Esophagus squamous epithelium (tissue), 5 donors: ENCODE results near the gene QDPR. TPM values are rescaled to one million over a fixed set of nuclear protein-coding genes. Genes with fewer than 3 reads are reported as not detected.

Experiments used
- DNase-seq: peaks from one replicate; lab custom pipeline; 2025; lab: John Stamatoyannopoulos, UW
- H3K27ac ChIP-seq, 4 donors: fragments of 200-600 bp; sonication (generic); one replicate each; pipeline ENCODE4 v1.5.1; 2016 to 2019; ENCODE audit warnings: mild to moderate bottlenecking in 1 of 4
- H3K27me3 ChIP-seq, 4 donors: fragments of 200-600 bp; sonication (generic); 1 replicate in 3 of 4; 2 replicates in 1 of 4; pipeline versions ENCODE4 v1.5.1 to v1.6.0; 2017 to 2021; ENCODE audit warnings: antibody characterized with exemption in 1 of 4
- H3K36me3 ChIP-seq, 3 donors: fragments of 200-600 bp; sonication (generic); one replicate each; pipeline ENCODE4 v1.5.1; 2016 to 2019
- H3K4me1 ChIP-seq, 3 donors: fragments of 200-600 bp; sonication (generic); one replicate each; pipeline ENCODE4 v1.5.1; 2017 to 2019
- H3K4me3 ChIP-seq, 4 donors: fragments of 200-600 bp; sonication (generic); 1 replicate in 3 of 4; 2 replicates in 1 of 4; pipeline ENCODE4 v1.5.1; 2016 to 2019; ENCODE audit warnings: mild to moderate bottlenecking in 2 of 4, moderate library complexity in 1 of 4
- H3K9me3 ChIP-seq, 3 donors: fragments of 200-600 bp; sonication (generic); one replicate each; pipeline ENCODE4 v1.5.1; 2016 to 2019
- POLR2A ChIP-seq, 4 donors: fragments of 450-650 bp; IDR thresholded peaks; one replicate each; pipeline ENCODE4 v1.6.1; 2017; ENCODE audit warnings: antibody characterized with exemption in 4 of 4, mild to moderate bottlenecking in 4 of 4, moderate library complexity in 3 of 4
- WGBS, 2 donors: methylation state at CpG; one replicate each; pipeline ENCODE4 v1.1.5; 2018; 5-methylcytosine and 5-hydroxymethylcytosine counted together
- intact Hi-C: fragments of 100-400 bp; cut with DNase I; formaldehyde crosslinking; loops from one replicate; pipeline ENCODE4 v1.15.0; 2022
- total RNA-seq, 4 donors: library from RNA; depleted of rRNA; stranded (reverse); fragments of >200 nt; gene quantifications; one replicate each; pipeline ENCODE4 v1.1.0, GENCODE V29; 2016
- TF ChIP-seq, protein P1 (sequence below), 6 experiments: fragments of 450-650 bp in 4 of 6; fragments of 200-600 bp in 2 of 6; sonication (generic) in 2 of 6; IDR thresholded peaks; one replicate each; pipeline ENCODE4 v1.5.1; 2016 to 2019; ENCODE audit warnings: antibody characterized with exemption in 6 of 6, mild to moderate bottlenecking in 4 of 6, moderate library complexity in 4 of 6
- donor health status: DM: yes; HTN: yes; CAD: no.

QDPR gene
- total RNA-seq, 4 donors from 2014 or later: 5.5 to 9.4 (median 8.5) TPM

DNA sequence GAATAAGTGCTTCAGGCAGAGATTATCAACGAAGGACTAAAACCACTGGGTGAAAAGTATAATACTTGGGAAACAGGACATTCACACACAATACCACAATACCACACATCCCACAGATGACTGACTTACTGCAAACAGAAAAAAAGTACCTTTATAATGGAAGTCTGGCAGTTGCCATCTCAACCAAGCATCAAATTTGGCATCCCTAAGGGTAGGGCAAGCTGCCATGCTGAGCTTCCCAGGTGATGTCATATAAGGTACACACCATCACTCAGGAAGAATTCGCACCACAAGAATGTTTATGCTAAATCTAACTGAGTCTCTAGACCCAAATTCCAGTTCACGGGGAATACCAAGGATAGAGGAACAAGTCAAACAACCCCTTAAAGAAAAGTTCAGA, 9.1 kb downstream of the QDPR start:
- Histone ChIP-seq H3K36me3 (peaks cover 0 to 92% (median 15%) of the 10 kb centered on the region in 3 donors), H3K27ac (no peak overlapping the region)

DNA sequence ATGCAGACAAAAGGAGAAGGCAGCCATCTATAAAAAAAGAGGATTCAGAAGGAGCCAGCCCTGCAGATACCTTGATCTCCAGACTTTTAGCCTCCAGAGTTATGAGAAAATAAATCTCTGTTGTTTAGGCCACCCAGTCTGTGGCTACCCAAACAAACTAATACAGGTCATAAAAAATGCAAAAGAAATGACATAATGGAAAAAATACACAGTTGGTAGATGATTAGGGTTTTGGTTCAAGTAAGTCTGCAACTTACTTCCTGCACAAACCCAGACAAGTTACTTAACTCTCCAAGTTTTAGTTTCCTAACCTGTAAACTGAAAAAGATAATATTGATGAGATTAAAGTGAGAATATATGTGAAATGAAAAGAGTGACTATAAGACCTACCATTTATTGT, 11.3 kb downstream of the QDPR start:
- no peak for DNase-seq
- Histone ChIP-seq H3K4me3 (no peak overlapping the region), H3K4me1 (no peaks in the 10 kb centered on the region), H3K27me3 (no peaks in the 10 kb centered on the region), H3K27ac (no peak overlapping the region), H3K36me3 (peaks cover 0 to 92% (median 10%) of the 10 kb centered on the region in 3 donors), H3K9me3 (no peaks in the 10 kb centered on the region)
- intact Hi-C loops: no loop called here
- TF ChIP-seq, protein P1, sequence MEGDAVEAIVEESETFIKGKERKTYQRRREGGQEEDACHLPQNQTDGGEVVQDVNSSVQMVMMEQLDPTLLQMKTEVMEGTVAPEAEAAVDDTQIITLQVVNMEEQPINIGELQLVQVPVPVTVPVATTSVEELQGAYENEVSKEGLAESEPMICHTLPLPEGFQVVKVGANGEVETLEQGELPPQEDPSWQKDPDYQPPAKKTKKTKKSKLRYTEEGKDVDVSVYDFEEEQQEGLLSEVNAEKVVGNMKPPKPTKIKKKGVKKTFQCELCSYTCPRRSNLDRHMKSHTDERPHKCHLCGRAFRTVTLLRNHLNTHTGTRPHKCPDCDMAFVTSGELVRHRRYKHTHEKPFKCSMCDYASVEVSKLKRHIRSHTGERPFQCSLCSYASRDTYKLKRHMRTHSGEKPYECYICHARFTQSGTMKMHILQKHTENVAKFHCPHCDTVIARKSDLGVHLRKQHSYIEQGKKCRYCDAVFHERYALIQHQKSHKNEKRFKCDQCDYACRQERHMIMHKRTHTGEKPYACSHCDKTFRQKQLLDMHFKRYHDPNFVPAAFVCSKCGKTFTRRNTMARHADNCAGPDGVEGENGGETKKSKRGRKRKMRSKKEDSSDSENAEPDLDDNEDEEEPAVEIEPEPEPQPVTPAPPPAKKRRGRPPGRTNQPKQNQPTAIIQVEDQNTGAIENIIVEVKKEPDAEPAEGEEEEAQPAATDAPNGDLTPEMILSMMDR (IDR thresholded peaks at IDR 0.05): no peak
- TF ChIP-seq POLR2A (IDR thresholded peaks at IDR 0.05): no peak

More for the DNA sequence above, 9.1 kb downstream of the QDPR start:
- Histone ChIP-seq H3K9me3 (no peaks in the 10 kb centered on the region), H3K27me3 (no peaks in the 10 kb centered on the region), H3K4me3 (no peak overlapping the region), H3K4me1 (no peaks in the 10 kb centered on the region)
- no peak for DNase-seq
- 42 to 52% methylated on average over 3 of the region's 3 CpGs for WGBS, 2 donors
- intact Hi-C loops: no loop called here
- TF ChIP-seq POLR2A (IDR thresholded peaks at IDR 0.05): no peak
- TF ChIP-seq, protein P1 (IDR thresholded peaks at IDR 0.05): no peak

DNA sequence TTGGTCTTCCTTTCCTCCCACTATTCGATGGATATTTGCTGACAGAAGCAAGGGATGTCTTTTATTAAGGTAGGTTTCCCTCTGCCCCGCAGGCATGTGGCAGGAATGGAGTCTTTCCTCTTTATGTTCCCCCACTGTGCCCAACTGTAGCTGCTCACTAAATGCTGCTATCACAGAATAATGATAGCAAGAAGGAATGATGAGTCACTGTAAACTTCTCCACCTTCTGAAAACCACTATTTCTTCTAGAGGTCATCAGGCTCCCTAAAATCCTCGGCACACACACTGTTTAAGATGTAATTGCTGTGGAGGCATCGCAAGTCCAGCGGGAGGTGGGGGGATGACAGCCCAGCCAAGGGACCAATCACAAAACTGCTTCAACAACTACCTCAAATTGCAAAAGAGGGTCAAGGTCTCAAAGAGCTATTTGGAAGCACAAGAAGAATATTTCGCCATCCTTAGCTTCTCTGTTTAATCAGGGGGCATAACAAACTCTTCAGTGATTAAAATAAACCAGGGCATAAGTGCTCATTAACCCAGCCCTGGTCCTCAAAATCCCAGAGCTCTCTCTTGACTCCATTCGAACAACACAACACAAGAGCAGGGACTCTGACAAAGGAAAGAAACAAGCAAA, 13.9 kb downstream of the QDPR start:
- H3K4me1 ChIP-seq: no peaks in the 10 kb centered on the region
- no peak overlapping the region for H3K4me3 ChIP-seq
- no peaks in the 10 kb centered on the region for H3K9me3 ChIP-seq
- 83 to 85% methylated on average over 3 to 7 of the region's 7 CpGs for WGBS, 2 donors
- intact Hi-C loops: no loop called here
- no peak for TF ChIP-seq POLR2A (IDR thresholded peaks at IDR 0.05)
- TF ChIP-seq, protein P1 (IDR thresholded peaks at IDR 0.05): no peak
- no peaks in the 10 kb centered on the region for H3K27me3 ChIP-seq
- H3K27ac ChIP-seq: no peak overlapping the region
- H3K36me3 ChIP-seq: peaks cover 0 to 97% (median 10%) of the 10 kb centered on the region in 3 donors
- no peak for DNase-seq

DNA sequence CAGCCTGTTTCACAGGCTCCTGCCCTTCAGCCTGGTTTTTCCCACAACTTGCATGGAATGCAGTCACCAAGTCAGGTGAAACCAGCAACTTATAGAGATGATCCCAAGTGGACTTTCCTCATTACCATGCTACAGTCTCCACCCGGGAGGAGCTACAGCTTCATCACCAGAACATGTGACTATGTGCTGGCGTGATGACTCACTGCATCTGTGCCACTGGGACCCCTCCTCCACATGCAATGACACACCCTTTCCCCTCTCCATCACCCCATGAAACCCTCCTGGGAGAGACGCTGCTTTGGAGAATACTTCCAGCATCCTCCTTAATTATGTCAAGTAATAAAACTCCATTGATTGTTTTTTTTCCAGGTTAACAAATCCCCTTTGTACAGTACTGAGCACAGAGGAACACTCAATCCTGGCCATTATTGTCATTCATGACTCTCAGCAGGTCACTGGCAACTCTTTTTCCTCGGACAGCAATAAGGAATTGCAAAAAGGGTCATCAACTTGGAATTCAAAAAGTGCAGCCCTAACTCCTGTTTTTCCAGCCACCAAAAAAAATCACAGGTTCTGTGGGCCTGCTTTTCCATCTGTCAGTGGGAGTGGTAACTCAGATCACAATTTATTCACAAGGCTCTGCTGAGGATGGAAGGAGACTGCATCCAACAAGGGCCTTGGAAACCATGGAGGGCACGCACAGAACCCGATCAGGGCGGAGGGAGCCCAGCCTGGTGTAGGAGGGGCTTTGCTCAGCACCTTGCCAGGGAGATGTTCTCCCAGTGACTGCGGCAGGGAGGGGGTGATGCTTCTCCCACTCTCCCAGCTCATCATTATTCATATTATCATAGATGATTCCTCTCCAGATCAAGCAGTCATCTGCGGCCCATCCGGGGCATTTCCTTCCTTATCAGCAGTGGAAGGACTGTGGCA, 17.4 kb downstream of the QDPR start:
- Histone ChIP-seq H3K4me3 (no peak overlapping the region), H3K36me3 (peaks cover 0 to 89% (median 9%) of the 10 kb centered on the region in 3 donors), H3K4me1 (no peaks in the 10 kb centered on the region), H3K27me3 (no peaks in the 10 kb centered on the region), H3K9me3 (no peaks in the 10 kb centered on the region), H3K27ac (no peak overlapping the region)
- intact Hi-C loops: no loop called here
- DNase-seq: no peak
- TF ChIP-seq POLR2A (IDR thresholded peaks at IDR 0.05): no peak
- TF ChIP-seq, protein P1 (IDR thresholded peaks at IDR 0.05): no peak
- 75 to 79% methylated on average over 7 to 10 of the region's 10 CpGs for WGBS, 2 donors

DNA sequence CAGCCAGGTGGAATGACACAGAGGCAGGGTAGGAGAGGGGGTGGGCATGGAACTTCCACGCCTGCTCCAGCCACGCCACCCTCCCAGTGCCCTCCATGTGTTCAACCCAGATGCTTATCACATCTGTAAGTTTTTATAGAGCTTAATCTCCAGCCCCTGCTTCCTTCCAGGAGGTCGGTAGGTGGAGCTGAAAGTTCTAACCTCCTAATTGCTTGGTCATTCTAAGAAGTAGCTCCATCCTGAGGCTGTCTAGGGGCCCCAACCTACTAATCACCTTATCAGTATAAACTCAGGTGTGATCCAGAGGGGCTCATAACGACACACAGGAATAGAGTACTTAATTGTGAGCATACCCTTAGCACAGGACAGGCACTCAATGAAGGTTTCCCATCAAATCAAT, 18.3 kb downstream of the QDPR start:
- intact Hi-C loops: no loop called here
- no peak overlapping the region for H3K27ac ChIP-seq
- no peaks in the 10 kb centered on the region for H3K27me3 ChIP-seq
- no peak for DNase-seq
- TF ChIP-seq, protein P1 (IDR thresholded peaks at IDR 0.05): no peak
- no peak for TF ChIP-seq POLR2A (IDR thresholded peaks at IDR 0.05)
- H3K9me3 ChIP-seq: no peaks in the 10 kb centered on the region
- no peak overlapping the region for H3K4me3 ChIP-seq
- 45 to 83% methylated on average over 1 to 4 of the region's 4 CpGs for WGBS, 2 donors
- peaks cover 0 to 91% (median 9%) of the 10 kb centered on the region in 3 donors for H3K36me3 ChIP-seq
- no peaks in the 10 kb centered on the region for H3K4me1 ChIP-seq
